HEK293 (cell line): ENCODE measurements around the gene ZFX.

Experiments used
- CTCF ChIP-seq: fragments of 450-650 bp; formaldehyde crosslinking; IDR thresholded peaks from 2 replicates; pipeline ENCODE4 v1.5.1; 2016; ENCODE audit warnings: missing biosample characterization, missing genetic modification characterization
- GLI2 ChIP-seq: fragments of 450-650 bp; formaldehyde crosslinking; IDR thresholded peaks from 2 replicates; pipeline ENCODE4; 2017; ENCODE audit warnings: missing biosample characterization, missing genetic modification characterization, low read depth, borderline replicate concordance
- INSM2 ChIP-seq: fragments of 450-650 bp; formaldehyde crosslinking; IDR thresholded peaks from 2 replicates; pipeline ENCODE4 v1.5.1; 2016; ENCODE audit warnings: missing biosample characterization, missing genetic modification characterization
- KLF1 ChIP-seq: fragments of 450-650 bp; formaldehyde crosslinking; IDR thresholded peaks from 2 replicates; pipeline ENCODE4 v1.5.1; 2016; ENCODE audit warnings: missing biosample characterization, missing genetic modification characterization
- PATZ1 ChIP-seq: fragments of 450-650 bp; formaldehyde crosslinking; IDR thresholded peaks from 2 replicates; pipeline ENCODE4 v1.5.1; 2016; ENCODE audit warnings: missing biosample characterization, missing genetic modification characterization
- SCRT2 ChIP-seq: fragments of 450-650 bp; formaldehyde crosslinking; IDR thresholded peaks from 2 replicates; pipeline ENCODE4 v1.5.1; 2016; ENCODE audit warnings: missing biosample characterization, missing genetic modification characterization
- SP2 ChIP-seq: fragments of 450-650 bp; formaldehyde crosslinking; IDR thresholded peaks from 2 replicates; pipeline ENCODE4 v1.5.1; 2016; ENCODE audit warnings: missing biosample characterization, missing genetic modification characterization
- SP7 ChIP-seq: fragments of 450-650 bp; formaldehyde crosslinking; IDR thresholded peaks from 2 replicates; pipeline ENCODE4 v1.5.1; 2016; ENCODE audit warnings: missing biosample characterization, missing genetic modification characterization
- ZFP37 ChIP-seq: fragments of 450-650 bp; formaldehyde crosslinking; IDR thresholded peaks from 2 replicates; pipeline ENCODE4 v1.5.1; 2016; ENCODE audit warnings: missing biosample characterization, missing genetic modification characterization
- ZNF335 ChIP-seq: fragments of 450-650 bp; formaldehyde crosslinking; conservative IDR thresholded peaks from 2 replicates; pipeline ENCODE4 v1.5.1; 2016; ENCODE audit warnings: missing biosample characterization, missing genetic modification characterization
- ZNF394 ChIP-seq: fragments of 450-650 bp; formaldehyde crosslinking; IDR thresholded peaks from 2 replicates; pipeline ENCODE4 v1.5.1; 2016; ENCODE audit warnings: missing biosample characterization, missing genetic modification characterization, mild to moderate bottlenecking, moderate library complexity, borderline replicate concordance
- ZNF514 ChIP-seq: fragments of 450-650 bp; formaldehyde crosslinking; IDR thresholded peaks from 2 replicates; pipeline ENCODE4 v1.5.1; 2016; ENCODE audit warnings: missing biosample characterization, missing genetic modification characterization
- ZNF560 ChIP-seq: fragments of 450-650 bp; formaldehyde crosslinking; IDR thresholded peaks from 2 replicates; pipeline ENCODE4 v1.5.1; 2017; ENCODE audit warnings: missing biosample characterization, missing genetic modification characterization, borderline replicate concordance
- ZNF580 ChIP-seq: fragments of 450-650 bp; formaldehyde crosslinking; IDR thresholded peaks from 2 replicates; pipeline ENCODE4 v1.5.1; 2016; ENCODE audit warnings: missing biosample characterization, missing genetic modification characterization
- ZNF596 ChIP-seq: fragments of 450-650 bp; IDR thresholded peaks from 2 replicates; pipeline ENCODE4 v1.5.0; 2018; ENCODE audit warnings: missing biosample characterization, mild to moderate bottlenecking, missing genetic modification characterization, moderate library complexity
- ZSCAN30 ChIP-seq: fragments of 450-650 bp; IDR thresholded peaks from 2 replicates; pipeline ENCODE4 v1.5.1; 2018; ENCODE audit warnings: missing biosample characterization, mild to moderate bottlenecking, missing genetic modification characterization, moderate library complexity
- TF ChIP-seq, protein P1 (sequence below): fragments of 450-650 bp; formaldehyde crosslinking; IDR thresholded peaks from 2 replicates; pipeline ENCODE4 v1.5.1; 2016; ENCODE audit warnings: missing biosample characterization, missing genetic modification characterization
- TF ChIP-seq, protein P2 (sequence below): fragments of 450-650 bp; IDR thresholded peaks from 2 replicates; pipeline ENCODE4 v1.5.1; 2018; ENCODE audit warnings: missing biosample characterization, mild to moderate bottlenecking, missing genetic modification characterization
- TF ChIP-seq, protein P3 (sequence below): fragments of 450-650 bp; formaldehyde crosslinking; IDR thresholded peaks from 2 replicates; pipeline ENCODE4 v1.5.1; 2017; ENCODE audit warnings: missing biosample characterization, missing genetic modification characterization

Gene ZFX

GRCh38 chrX:24150051-24150790, 692 bp downstream of the ZFX start (continued):
- TF ChIP-seq, protein P1, sequence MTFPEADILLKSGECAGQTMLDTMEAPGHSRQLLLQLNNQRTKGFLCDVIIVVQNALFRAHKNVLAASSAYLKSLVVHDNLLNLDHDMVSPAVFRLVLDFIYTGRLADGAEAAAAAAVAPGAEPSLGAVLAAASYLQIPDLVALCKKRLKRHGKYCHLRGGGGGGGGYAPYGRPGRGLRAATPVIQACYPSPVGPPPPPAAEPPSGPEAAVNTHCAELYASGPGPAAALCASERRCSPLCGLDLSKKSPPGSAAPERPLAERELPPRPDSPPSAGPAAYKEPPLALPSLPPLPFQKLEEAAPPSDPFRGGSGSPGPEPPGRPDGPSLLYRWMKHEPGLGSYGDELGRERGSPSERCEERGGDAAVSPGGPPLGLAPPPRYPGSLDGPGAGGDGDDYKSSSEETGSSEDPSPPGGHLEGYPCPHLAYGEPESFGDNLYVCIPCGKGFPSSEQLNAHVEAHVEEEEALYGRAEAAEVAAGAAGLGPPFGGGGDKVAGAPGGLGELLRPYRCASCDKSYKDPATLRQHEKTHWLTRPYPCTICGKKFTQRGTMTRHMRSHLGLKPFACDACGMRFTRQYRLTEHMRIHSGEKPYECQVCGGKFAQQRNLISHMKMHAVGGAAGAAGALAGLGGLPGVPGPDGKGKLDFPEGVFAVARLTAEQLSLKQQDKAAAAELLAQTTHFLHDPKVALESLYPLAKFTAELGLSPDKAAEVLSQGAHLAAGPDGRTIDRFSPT (tag by site-specific recombination) = peak; percentile 95
- peak; percentile 94 for TF ChIP-seq CTCF (tag by site-specific recombination)
- peak; percentile 82 for TF ChIP-seq INSM2 (tag by site-specific recombination)
- TF ChIP-seq ZNF514 (tag by site-specific recombination) = no peak
- peak; percentile 43 for TF ChIP-seq ZNF335 (tag by site-specific recombination)
- TF ChIP-seq PATZ1 (tag by site-specific recombination) = peak; percentile 88
- TF ChIP-seq ZNF596 (tag by site-specific recombination) = no peak
- no peak for TF ChIP-seq GLI2 (tag by site-specific recombination)
- TF ChIP-seq SP7 (tag by site-specific recombination) = 0 out of 2 replicates have a peak, but pooled peaks have one; percentile 27
- peak; percentile 18; the same call in 1 of the 2 replicates for TF ChIP-seq SP2 (tag by site-specific recombination)
- TF ChIP-seq ZFP37 (tag by site-specific recombination) = 0 out of 2 replicates have a peak, but pooled peaks have one; percentile 43
- peak; percentile 18; the same call in 1 of the 2 replicates for TF ChIP-seq ZNF394 (tag by site-specific recombination)
- peak; percentile 86 for TF ChIP-seq ZSCAN30 (tag by site-specific recombination)
- no peak for TF ChIP-seq KLF1 (tag by site-specific recombination)
- TF ChIP-seq ZNF560 (tag by site-specific recombination) = no peak
- TF ChIP-seq, protein P2, sequence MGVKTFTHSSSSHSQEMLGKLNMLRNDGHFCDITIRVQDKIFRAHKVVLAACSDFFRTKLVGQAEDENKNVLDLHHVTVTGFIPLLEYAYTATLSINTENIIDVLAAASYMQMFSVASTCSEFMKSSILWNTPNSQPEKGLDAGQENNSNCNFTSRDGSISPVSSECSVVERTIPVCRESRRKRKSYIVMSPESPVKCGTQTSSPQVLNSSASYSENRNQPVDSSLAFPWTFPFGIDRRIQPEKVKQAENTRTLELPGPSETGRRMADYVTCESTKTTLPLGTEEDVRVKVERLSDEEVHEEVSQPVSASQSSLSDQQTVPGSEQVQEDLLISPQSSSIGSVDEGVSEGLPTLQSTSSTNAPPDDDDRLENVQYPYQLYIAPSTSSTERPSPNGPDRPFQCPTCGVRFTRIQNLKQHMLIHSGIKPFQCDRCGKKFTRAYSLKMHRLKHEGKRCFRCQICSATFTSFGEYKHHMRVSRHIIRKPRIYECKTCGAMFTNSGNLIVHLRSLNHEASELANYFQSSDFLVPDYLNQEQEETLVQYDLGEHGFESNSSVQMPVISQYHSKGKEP (tag by site-specific recombination) = peak; percentile 87
- TF ChIP-seq, protein P3, sequence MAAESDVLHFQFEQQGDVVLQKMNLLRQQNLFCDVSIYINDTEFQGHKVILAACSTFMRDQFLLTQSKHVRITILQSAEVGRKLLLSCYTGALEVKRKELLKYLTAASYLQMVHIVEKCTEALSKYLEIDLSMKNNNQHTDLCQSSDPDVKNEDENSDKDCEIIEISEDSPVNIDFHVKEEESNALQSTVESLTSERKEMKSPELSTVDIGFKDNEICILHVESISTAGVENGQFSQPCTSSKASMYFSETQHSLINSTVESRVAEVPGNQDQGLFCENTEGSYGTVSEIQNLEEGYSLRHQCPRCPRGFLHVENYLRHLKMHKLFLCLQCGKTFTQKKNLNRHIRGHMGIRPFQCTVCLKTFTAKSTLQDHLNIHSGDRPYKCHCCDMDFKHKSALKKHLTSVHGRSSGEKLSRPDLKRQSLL = peak; percentile 41; the same call in 1 of the 2 replicates
- no peak for TF ChIP-seq ZNF580
- no peak for TF ChIP-seq SCRT2 (tag by site-specific recombination)
